Heart right ventricle (tissue), 16 donors: ENCODE data around the gene KRT76. TPM values are rescaled to one million over a fixed set of nuclear protein-coding genes. Genes with fewer than 3 reads are reported as not detected.

Experiments
- ATAC-seq, 8 donors: fragments of 200-7000 bp; cut with Tn5 transposase; one replicate each; pipeline ENCODE4 v1.9.1; 2020; ENCODE audit warnings: mild to moderate bottlenecking in 8 of 8, moderate library complexity in 8 of 8, moderate number of reproducible peaks in 1 of 8
- DNase-seq, 2 donors: peaks; one replicate each; pipeline ENCODE4 v3.0.0-alpha.2; 2020
- H3K27ac ChIP-seq, 10 donors: fragments of 200-600 bp; sonication (generic) in 2 of 10; one replicate each; pipeline versions ENCODE4 v1.5.0 to v1.8.0; 2020 to 2022; ENCODE audit warnings: mild to moderate bottlenecking in 3 of 10
- H3K27me3 ChIP-seq, 7 donors: fragments of 200-600 bp; one replicate each; pipeline ENCODE4 v1.8.0; 2021 to 2022; ENCODE audit warnings: mild to moderate bottlenecking in 2 of 7
- H3K36me3 ChIP-seq, 9 donors: fragments of 200-600 bp; sonication (generic) in 1 of 9; one replicate each; pipeline versions ENCODE4 v1.5.0 to v1.8.0; 2020 to 2022; ENCODE audit warnings: mild to moderate bottlenecking in 2 of 9
- H3K4me1 ChIP-seq, 9 donors: fragments of 200-600 bp; sonication (generic) in 1 of 9; one replicate each; pipeline versions ENCODE4 v1.5.0 to v1.8.0; 2020 to 2022; ENCODE audit warnings: mild to moderate bottlenecking in 4 of 9
- H3K4me3 ChIP-seq, 10 donors: fragments of 200-600 bp; sonication (generic) in 2 of 10; one replicate each; pipeline versions ENCODE4 v1.5.0 to v1.8.0; 2020 to 2022; ENCODE audit warnings: mild to moderate bottlenecking in 7 of 10, moderate library complexity in 2 of 10
- H3K9me3 ChIP-seq, 11 donors: fragments of 200-600 bp in 10 of 11; sonication (generic) in 2 of 11; one replicate each; pipeline versions ENCODE4 v1.5.0 to v1.8.0; 2013 to 2022; ENCODE audit warnings: mild to moderate bottlenecking in 2 of 11, control low read depth in 1 of 11, moderate library complexity in 1 of 11
- WGBS, 2 donors: extraction: QIAGEN DNeasy Blood & Tissue Kit; methylation state at CpG; one replicate each; pipeline ENCODE4 v1.1.7; 2013; ENCODE audit warnings: inconsistent platforms in 1 of 2; 5-methylcytosine and 5-hydroxymethylcytosine counted together
- intact Hi-C, 10 donors: fragments of 100-400 bp; cut with DNase I; formaldehyde crosslinking; loops; one replicate each; pipeline versions ENCODE4 v1.11.1 to v1.14.2; 2022
- polyA plus RNA-seq, 2 donors: library from polyadenylated mRNA; stranded (reverse); fragments of 200-250 nt; gene quantifications; one replicate each; pipeline ENCODE4 v1.2.3, GENCODE V29; 2013
- total RNA-seq, 10 donors: library from RNA; stranded (reverse); fragmentation: NEBNext Ultra II Directional in 3 of 10; extraction: Animal tissue kit (Norgen Biotek cat#: 25700) in 3 of 10; gene quantifications; one replicate each; pipeline versions ENCODE4 v1.2.1 to v1.2.4, GENCODE V29; 2021 to 2023
- TF ChIP-seq, protein P1 (sequence below), 9 donors: fragments of 200-600 bp; sonication (generic) in 2 of 9; IDR thresholded peaks; one replicate each; pipeline versions ENCODE4 v1.5.0 to v1.8.0; 2021 to 2022; ENCODE audit warnings: antibody characterized with exemption in 9 of 9, mild to moderate bottlenecking in 5 of 9, moderate library complexity in 1 of 9
- donor health status: Arrhythmogenic right ventricular cardiomyopathy.
- donor health status: ischemic (EF 13 %, LVEDD 7.1; RV severe dilation, severe dysfunction).
- donor health status: healthy with polysubstance abuse.
- donor health status: DM: no; HTN: yes; CAD: no.
- donor health status: DM: no; HTN: no; CAD: no.
- donor health status: ischemic (EF 25% LVEDD 6.9; RV normal size, moderate dysfunction).
- donor health status: ischemic (EF 25% LVEDD 5.7; RV mildly dilated, moderate dysfunction).
- donor health status: healthy.
- donor health status: DM: yes; HTN: yes; CAD: no.
- donor health status: Ischemic cardiomyopathy.
- donor health status: ischemic (EF 35%, LVEDD 5.7; RV mildly dilated, moderate dysfunction).
- donor health status: nonischemic (EF 11% LVEDD 7.7; RV severe dilation, severe dysfunction).
- donor health status: DM: yes; HTN: yes; CAD: no.
- donor health status: PGD.
- donor health status: ischemic (EF 29% LVEDD 5.4; RV normal size, mild dysfunction).
- donor health status: nonischemic (EF 23%, LVEDD 6.1; RV moderate dilation, normal function).

Gene KRT76
- total and polyA plus RNA-seq, 12 donors, result not detected

DNA sequence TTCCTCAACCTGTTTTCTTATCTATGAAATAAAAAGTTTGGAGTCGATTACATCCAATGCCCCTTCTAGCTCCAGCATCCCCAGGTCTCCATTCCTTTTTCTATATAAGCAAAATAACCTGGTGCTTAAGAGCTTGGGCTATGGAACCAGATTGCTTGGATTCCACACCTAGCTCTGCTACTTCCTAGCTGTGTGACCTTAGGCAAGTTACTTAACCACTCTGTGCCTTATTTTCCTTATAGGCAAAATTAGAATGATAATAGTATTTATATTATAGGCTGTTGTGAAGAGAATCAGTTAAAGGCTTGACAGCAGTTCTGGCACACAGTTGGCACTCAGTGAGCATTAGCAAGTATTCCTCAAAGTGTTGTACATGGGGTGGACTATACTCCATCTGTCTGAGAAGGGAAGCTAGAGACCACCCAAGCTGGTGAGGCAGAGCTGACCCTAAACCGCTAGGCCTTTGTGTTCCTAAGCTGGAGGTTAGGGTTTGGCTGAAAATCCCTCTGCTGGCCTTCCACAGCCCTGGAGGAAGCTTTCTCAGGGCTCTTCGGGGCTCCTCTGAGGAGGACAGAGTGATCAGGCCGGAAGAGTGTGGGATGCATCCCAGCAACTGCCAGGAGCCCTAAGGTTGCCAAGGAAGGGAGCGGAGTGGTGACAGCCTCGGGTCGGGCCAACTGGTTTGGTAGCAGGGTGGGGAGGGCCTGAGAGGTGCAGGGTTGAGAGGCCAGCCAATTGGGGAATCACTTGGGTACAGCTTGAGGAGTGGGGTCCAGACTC lies 42.8 kb upstream of the KRT76 start:
- Histone ChIP-seq H3K9me3 (no peaks in the 10 kb centered on the region), H3K4me3 (no peak overlapping the region), H3K27me3 (peaks cover 0 to 47% (median 29%) of the 10 kb centered on the region in 7 donors), H3K36me3 (no peaks in the 10 kb centered on the region), H3K27ac (no peak overlapping the region), H3K4me1 (no peaks in the 10 kb centered on the region)
- intact Hi-C loops, result no loop called here
- TF ChIP-seq, protein P1, sequence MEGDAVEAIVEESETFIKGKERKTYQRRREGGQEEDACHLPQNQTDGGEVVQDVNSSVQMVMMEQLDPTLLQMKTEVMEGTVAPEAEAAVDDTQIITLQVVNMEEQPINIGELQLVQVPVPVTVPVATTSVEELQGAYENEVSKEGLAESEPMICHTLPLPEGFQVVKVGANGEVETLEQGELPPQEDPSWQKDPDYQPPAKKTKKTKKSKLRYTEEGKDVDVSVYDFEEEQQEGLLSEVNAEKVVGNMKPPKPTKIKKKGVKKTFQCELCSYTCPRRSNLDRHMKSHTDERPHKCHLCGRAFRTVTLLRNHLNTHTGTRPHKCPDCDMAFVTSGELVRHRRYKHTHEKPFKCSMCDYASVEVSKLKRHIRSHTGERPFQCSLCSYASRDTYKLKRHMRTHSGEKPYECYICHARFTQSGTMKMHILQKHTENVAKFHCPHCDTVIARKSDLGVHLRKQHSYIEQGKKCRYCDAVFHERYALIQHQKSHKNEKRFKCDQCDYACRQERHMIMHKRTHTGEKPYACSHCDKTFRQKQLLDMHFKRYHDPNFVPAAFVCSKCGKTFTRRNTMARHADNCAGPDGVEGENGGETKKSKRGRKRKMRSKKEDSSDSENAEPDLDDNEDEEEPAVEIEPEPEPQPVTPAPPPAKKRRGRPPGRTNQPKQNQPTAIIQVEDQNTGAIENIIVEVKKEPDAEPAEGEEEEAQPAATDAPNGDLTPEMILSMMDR (IDR thresholded peaks at IDR 0.05), result no peak
- no peak for DNase-seq
- ATAC-seq, result no peak
- WGBS, 2 donors, result 70 to 76% methylated on average over 7 of the region's 7 CpGs

DNA sequence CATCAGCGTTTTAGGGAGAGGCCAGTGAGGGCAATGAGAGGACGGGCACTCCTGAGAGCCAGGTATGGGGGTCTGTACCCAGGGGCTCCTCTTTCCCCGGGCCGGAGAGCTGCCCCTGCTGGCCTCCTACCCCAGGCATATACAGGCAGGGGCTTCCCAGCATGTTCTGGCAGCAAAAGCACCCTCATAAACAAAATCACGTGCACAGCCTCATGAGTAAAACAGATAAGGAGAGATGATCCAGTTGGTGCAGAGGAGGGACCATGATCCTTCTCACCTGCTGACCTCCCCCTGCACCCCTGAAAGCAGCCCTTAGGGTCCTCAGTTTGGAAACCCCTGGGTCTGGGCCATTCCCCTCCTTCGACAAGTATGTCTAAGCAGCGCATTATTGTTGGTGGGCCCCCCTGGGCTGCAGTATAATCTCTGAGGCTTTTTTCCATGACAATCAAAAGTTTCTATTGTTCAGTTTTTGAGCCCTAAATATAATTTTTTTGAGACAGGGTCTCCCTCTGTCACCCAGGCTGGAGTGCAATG lies 41.8 kb upstream of the KRT76 start:
- H3K27me3 ChIP-seq, result peaks cover 0 to 49% (median 29%) of the 10 kb centered on the region in 7 donors
- DNase-seq (no peak), ATAC-seq (no peak)
- no peak overlapping the region for H3K27ac ChIP-seq
- peaks cover 0 to 5% (median 0%) of the 10 kb centered on the region in 9 donors for H3K4me1 ChIP-seq
- no peaks in the 10 kb centered on the region for H3K36me3 ChIP-seq
- 61 to 70% methylated on average over 7 of the region's 7 CpGs for WGBS, 2 donors
- TF ChIP-seq, protein P1 (IDR thresholded peaks at IDR 0.05), result no peak
- H3K9me3 ChIP-seq, result no peaks in the 10 kb centered on the region
- H3K4me3 ChIP-seq, result no peak overlapping the region
- intact Hi-C loops, result no loop called here

GRCh38 chr12:52818388-52818787 lies 41.2 kb upstream of the KRT76 start:
- TF ChIP-seq, protein P1 (IDR thresholded peaks at IDR 0.05), result no peak
- Histone ChIP-seq H3K9me3 (no peaks in the 10 kb centered on the region), H3K27me3 (peaks cover 0 to 47% (median 25%) of the 10 kb centered on the region in 7 donors), H3K4me1 (peaks cover 0 to 6% (median 0%) of the 10 kb centered on the region in 9 donors), H3K4me3 (no peak overlapping the region), H3K36me3 (no peaks in the 10 kb centered on the region), H3K27ac (no peak overlapping the region)
- ATAC-seq, result no peak
- DNase-seq, result no peak
- intact Hi-C loops, result no loop called here
- WGBS, 2 donors, result 44 to 50% methylated on average over 7 of the region's 7 CpGs

DNA sequence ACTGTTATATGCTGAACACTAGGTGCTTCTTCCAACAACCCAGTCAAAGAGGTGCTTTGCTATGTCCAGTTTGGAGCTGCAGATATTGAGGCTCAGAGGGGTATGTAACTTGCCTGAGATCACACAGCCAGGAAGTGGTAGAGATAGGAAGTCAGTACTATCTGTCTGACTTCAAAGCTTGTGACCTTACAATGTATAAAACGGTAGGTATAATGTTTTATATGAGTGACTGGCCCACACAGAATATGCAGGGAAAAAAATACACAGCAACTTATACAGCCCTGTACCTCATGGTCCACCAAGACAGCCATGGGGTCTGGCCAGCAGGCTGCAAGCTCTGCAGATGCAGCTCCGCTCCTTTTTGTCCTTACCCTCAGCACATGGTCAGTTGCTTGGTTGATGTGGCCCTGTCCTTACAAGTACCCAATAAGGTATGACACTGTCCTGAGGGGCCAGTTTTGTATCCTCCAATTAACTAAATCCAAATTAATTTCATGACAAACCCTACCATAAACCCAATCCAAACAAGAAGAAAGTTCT lies 40.6 kb upstream of the KRT76 start:
- no peak for DNase-seq
- Histone ChIP-seq H3K27me3 (peaks cover 0 to 47% (median 25%) of the 10 kb centered on the region in 7 donors), H3K27ac (no peak overlapping the region), H3K4me1 (peaks cover 0 to 6% (median 0%) of the 10 kb centered on the region in 9 donors), H3K9me3 (no peaks in the 10 kb centered on the region), H3K36me3 (no peaks in the 10 kb centered on the region), H3K4me3 (no peak overlapping the region)
- intact Hi-C loops, result no loop called here
- WGBS, 2 donors, result 73 to 76% methylated on average over 2 of the region's 2 CpGs
- no peak for ATAC-seq
- TF ChIP-seq, protein P1 (IDR thresholded peaks at IDR 0.05), result no peak
